Activated gamma-delta T cell treated with anti-CD3 and anti-CD28 coated beads, Interleukin-2, amount 50 U/mL, for 16 hours (primary cell): ENCODE measurements around the gene VWA1.
"Not testable (repeated sequence)": the region's sequence is repeated elsewhere in the genome, so short reads cannot be mapped to it uniquely, and the experiment has no call there.

Experiments used
- DNase-seq: peaks from one replicate; pipeline ENCODE4 v3.0.0-alpha.2; 2020; ENCODE audit warnings: low read depth

VWA1 gene

GRCh38 chr1:1455934-1456333, 20.4 kb downstream of the VWA1 start:
- DNase-seq, result not testable (repeated sequence)

- DNase-seq, result not testable (repeated sequence)
These were observed 21.3 kb downstream of the VWA1 start for GRCh38 chr1:1456683-1457255.

- not testable (repeated sequence) for DNase-seq
These were observed 23.7 kb downstream of the VWA1 start for GRCh38 chr1:1459156-1459555.

GRCh38 chr1:1459711-1460110, 24.2 kb downstream of the VWA1 start:
- not testable (repeated sequence) for DNase-seq

GRCh38 chr1:1460540-1461130, 25.1 kb downstream of the VWA1 start:
- no peak for DNase-seq

- no peak for DNase-seq
These were observed 26.3 kb downstream of the VWA1 start for GRCh38 chr1:1461721-1462317.

- DNase-seq, result no peak
These were observed 27.0 kb downstream of the VWA1 start for GRCh38 chr1:1462318-1462966.

- DNase-seq, result no peak
These were observed 27.8 kb downstream of the VWA1 start for GRCh38 chr1:1463312-1463711.

GRCh38 chr1:1468196-1468985, 32.9 kb downstream of the VWA1 start:
- not testable (repeated sequence) for DNase-seq

GRCh38 chr1:1470626-1471388, 35.3 kb downstream of the VWA1 start:
- no peak for DNase-seq

GRCh38 chr1:1471389-1472052, 36.0 kb downstream of the VWA1 start, which contains the start of gene ATAD3B:
TSS of gene ATAD3B (plus strand) at chr1:1471765. CDS start at chr1:1471885, 120 bp downstream.
- peak; percentile 83 for DNase-seq

- not testable (repeated sequence) for DNase-seq
These were observed 36.8 kb downstream of the VWA1 start for GRCh38 chr1:1472053-1472876.

GRCh38 chr1:1476011-1476410, 40.5 kb downstream of the VWA1 start:
- not testable (repeated sequence) for DNase-seq

- DNase-seq, result no peak
These were observed 41.7 kb downstream of the VWA1 start for GRCh38 chr1:1477206-1477605.

GRCh38 chr1:1479547-1480487, 44.3 kb downstream of the VWA1 start:
- no peak for DNase-seq

GRCh38 chr1:1480488-1480867, 45.0 kb downstream of the VWA1 start:
- DNase-seq, result not testable (repeated sequence)

GRCh38 chr1:1481811-1482210, 46.3 kb downstream of the VWA1 start:
- not testable (repeated sequence) for DNase-seq

GRCh38 chr1:1482856-1483255, 47.4 kb downstream of the VWA1 start:
- no peak for DNase-seq

- no peak for DNase-seq
These were observed 48.2 kb downstream of the VWA1 start for GRCh38 chr1:1483714-1484113.
